SK-N-MC (cell line): ENCODE results near the gene TDRD12.

Experiments
- EZH2 ChIP-seq: fragments of 200-600 bp; sonication (generic); IDR thresholded peaks from one replicate; pipeline ENCODE4 v1.6.1; 2017; ENCODE audit warnings: antibody characterized with exemption
- POLR2AphosphoS5 ChIP-seq: IDR thresholded peaks from 2 replicates; pipeline ENCODE4 v1.6.1; 2012; ENCODE audit warnings: mild to moderate bottlenecking, low read depth, low read length, borderline replicate concordance

- TF ChIP-seq EZH2 = no peak
- TF ChIP-seq POLR2AphosphoS5 = no peak
Observed at GRCh38 chr19:32812571-32812970, 93.0 kb downstream of the TDRD12 start.
